Body of pancreas (tissue), 4 donors: ENCODE results near the gene CPEB1.

Experiments used
- CTCF ChIP-seq, 7 experiments: fragments of 450-650 bp in 4 of 7; fragments of 200-600 bp in 3 of 7; sonication (generic) in 3 of 7; IDR thresholded peaks; one replicate each; pipeline ENCODE4 v1.5.1; 2016 to 2019; ENCODE audit warnings: antibody characterized with exemption in 7 of 7
- POLR2A ChIP-seq, 3 donors: fragments of 450-650 bp; IDR thresholded peaks; one replicate each; pipeline ENCODE4 v1.6.1; 2016; ENCODE audit warnings: antibody characterized with exemption in 3 of 3, mild to moderate bottlenecking in 2 of 3

- no peak for TF ChIP-seq POLR2A (IDR thresholded peaks at IDR 0.05)
- TF ChIP-seq CTCF (IDR thresholded peaks at IDR 0.05) = no peak
Observed at GRCh38 chr15:82677720-82678323, 30.7 kb upstream of the CPEB1 start.
